ENCODE results near the gene GRM8. TPM values are rescaled to one million over a fixed set of nuclear protein-coding genes. Genes with fewer than 3 reads are reported as not detected.

The GRM8 gene
- total RNA-seq, 1 experiment from 2014 or later, result 1.8 TPM

DNA sequence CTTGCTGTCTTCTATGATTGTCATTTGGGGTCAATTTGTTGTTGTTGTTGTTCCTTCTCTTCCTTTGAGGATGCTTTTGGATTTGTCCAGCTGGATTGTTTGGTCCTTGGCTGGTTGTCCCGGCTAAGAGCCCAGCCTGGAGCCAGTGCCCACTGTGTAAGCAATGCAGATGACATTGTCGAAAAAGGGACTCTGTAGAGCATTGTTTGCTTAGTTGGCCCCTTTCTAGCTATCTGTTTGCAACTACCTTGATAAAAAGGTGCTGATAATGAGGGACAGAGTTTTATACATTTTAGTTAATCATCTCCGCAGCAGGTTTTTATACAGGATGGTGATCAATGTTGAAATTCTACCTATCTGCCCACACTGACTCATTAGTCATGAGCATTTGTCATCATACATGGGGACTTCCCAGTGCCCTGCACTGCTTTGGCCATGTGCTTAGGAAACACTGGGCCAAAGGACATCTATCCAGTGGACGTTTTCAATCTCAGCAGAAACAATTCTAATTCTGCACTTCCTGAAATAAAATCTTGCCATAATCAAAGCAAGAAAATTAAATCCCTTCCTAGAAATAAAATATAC, 311.9 kb downstream of the GRM8 start:
- H4K8ac ChIP-seq (replicated peaks; ENCODE audit: insufficient read length, low read depth, low read length), result no peak overlapping the region
- H4K20me1 ChIP-seq (ENCODE audit: control insufficient read depth, insufficient read depth, insufficient read length), result no peaks in the 10 kb centered on the region
- H3K18ac ChIP-seq (ENCODE audit: insufficient read length, low read depth, low read length), result no peak overlapping the region
- H3K4me1 ChIP-seq (ENCODE audit: insufficient read depth, low read length), result no peaks in the 10 kb centered on the region
- H3K4me2 ChIP-seq (ENCODE audit: insufficient read depth, insufficient read length, low read length), result no peak overlapping the region
- peaks cover 2% of the 10 kb centered on the region; the same call in 1 of the 2 replicates for H3K27me3 Mint-ChIP-seq (ENCODE audit: low read depth)
- H2AK5ac ChIP-seq (ENCODE audit: insufficient read length, low read length), result no peak overlapping the region
- no peaks in the 10 kb centered on the region for H3K9me3 ChIP-seq (ENCODE audit: control insufficient read depth, low read depth, low read length)
- H3K4ac ChIP-seq (ENCODE audit: low read depth, low read length), result no peak overlapping the region
- no peak overlapping the region for H3K9ac ChIP-seq (ENCODE audit: extremely low read depth, insufficient read length, low read length)
- no peak overlapping the region for H3K27ac ChIP-seq (ENCODE audit: insufficient read length, low read depth, low read length)
- DNase-seq, result no peak
- H3K27ac Mint-ChIP-seq, result no peak overlapping the region
- WGBS (ENCODE audit: extremely low coverage, insufficient read length, low lambda C conversion rate), result no CpG with 5 or more reads among the region's 4 CpGs
- H3K23me2 ChIP-seq (ENCODE audit: insufficient read length, low read depth, low read length, poor library complexity, severe bottlenecking), result no peaks in the 10 kb centered on the region
- H2BK5ac ChIP-seq (ENCODE audit: insufficient read length, low read length), result no peak overlapping the region
- H2BK120ac ChIP-seq (ENCODE audit: low read depth, low read length, poor library complexity, severe bottlenecking), result no peak overlapping the region
- H3K14ac ChIP-seq (ENCODE audit: insufficient read depth, low read length), result no peak overlapping the region
- H2BK12ac ChIP-seq (ENCODE audit: insufficient read length, low read depth, low read length), result no peak overlapping the region
- no peaks in the 10 kb centered on the region; the same call in 1 of the 2 replicates for H3K27me3 ChIP-seq (ENCODE audit: insufficient read depth, low read length)
- no peak overlapping the region for H2BK15ac ChIP-seq (ENCODE audit: low read depth, low read length)
- no peaks in the 10 kb centered on the region for H3K79me2 ChIP-seq (ENCODE audit: insufficient read depth, low read length)
- no peak overlapping the region for H3K23ac ChIP-seq (ENCODE audit: insufficient read length, low read depth, low read length)
- no peaks in the 10 kb centered on the region for H3K36me3 Mint-ChIP-seq (ENCODE audit: insufficient read depth in 1 of 3, low read depth in 3 of 3)
- TF ChIP-seq, protein P1, sequence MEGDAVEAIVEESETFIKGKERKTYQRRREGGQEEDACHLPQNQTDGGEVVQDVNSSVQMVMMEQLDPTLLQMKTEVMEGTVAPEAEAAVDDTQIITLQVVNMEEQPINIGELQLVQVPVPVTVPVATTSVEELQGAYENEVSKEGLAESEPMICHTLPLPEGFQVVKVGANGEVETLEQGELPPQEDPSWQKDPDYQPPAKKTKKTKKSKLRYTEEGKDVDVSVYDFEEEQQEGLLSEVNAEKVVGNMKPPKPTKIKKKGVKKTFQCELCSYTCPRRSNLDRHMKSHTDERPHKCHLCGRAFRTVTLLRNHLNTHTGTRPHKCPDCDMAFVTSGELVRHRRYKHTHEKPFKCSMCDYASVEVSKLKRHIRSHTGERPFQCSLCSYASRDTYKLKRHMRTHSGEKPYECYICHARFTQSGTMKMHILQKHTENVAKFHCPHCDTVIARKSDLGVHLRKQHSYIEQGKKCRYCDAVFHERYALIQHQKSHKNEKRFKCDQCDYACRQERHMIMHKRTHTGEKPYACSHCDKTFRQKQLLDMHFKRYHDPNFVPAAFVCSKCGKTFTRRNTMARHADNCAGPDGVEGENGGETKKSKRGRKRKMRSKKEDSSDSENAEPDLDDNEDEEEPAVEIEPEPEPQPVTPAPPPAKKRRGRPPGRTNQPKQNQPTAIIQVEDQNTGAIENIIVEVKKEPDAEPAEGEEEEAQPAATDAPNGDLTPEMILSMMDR (conservative IDR thresholded peaks at IDR 0.05), result no peak
- H2AFZ ChIP-seq (ENCODE audit: low read length), result no peak overlapping the region
- no peak overlapping the region for H3T11ph ChIP-seq (ENCODE audit: low read length)
- H3K4me1 Mint-ChIP-seq, result no peaks in the 10 kb centered on the region
- no peaks in the 10 kb centered on the region for H3K79me1 ChIP-seq (ENCODE audit: insufficient read depth, low read depth, low read length, poor library complexity, severe bottlenecking)
- H2BK20ac ChIP-seq (ENCODE audit: low read depth, low read length, poor library complexity, severe bottlenecking), result no peak overlapping the region
- no peak overlapping the region for H3K4me3 Mint-ChIP-seq
- H3K9me3 Mint-ChIP-seq, result no peaks in the 10 kb centered on the region
- H4K5ac ChIP-seq (ENCODE audit: insufficient read length, low read depth, low read length), result no peak overlapping the region
- no peak overlapping the region for H4K91ac ChIP-seq (ENCODE audit: insufficient read length, low read depth, low read length)
- no peak overlapping the region for H3K56ac ChIP-seq (ENCODE audit: insufficient read length, low read depth, low read length)

All from H9 (cell line).